CD4-positive, alpha-beta T cell treated with Interleukin-2 at 100 ng/mL for 4 hours (primary cell): ENCODE data around the gene CD226.
"Not testable (repeated sequence)": the region's sequence is repeated elsewhere in the genome, so short reads cannot be mapped to it uniquely, and the experiment has no call there.

Source experiments
- DNase-seq: peaks from one replicate; pipeline ENCODE4 v3.0.0-alpha.2; 2020; ENCODE audit warnings: low spot score

CD226 gene

DNA sequence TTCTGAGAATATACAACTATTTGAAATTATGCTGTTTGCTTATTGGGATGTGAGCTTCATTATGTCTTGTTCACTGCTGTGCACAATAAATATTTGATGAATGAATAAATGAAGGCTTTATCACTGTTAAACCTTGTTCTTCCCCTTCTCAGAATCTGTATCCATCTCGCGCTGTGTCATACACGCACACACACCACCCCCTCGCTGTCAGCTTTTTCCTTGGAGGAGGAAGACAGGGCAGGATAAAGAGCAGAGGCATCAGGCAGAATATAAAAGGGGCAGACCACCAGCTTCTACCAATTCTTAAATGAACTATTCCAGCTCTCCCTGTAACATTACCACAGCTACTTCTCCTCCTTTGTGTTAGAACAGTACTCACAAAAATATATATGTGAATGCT, 75.0 kb downstream of the CD226 start:
- no peak for DNase-seq

DNA sequence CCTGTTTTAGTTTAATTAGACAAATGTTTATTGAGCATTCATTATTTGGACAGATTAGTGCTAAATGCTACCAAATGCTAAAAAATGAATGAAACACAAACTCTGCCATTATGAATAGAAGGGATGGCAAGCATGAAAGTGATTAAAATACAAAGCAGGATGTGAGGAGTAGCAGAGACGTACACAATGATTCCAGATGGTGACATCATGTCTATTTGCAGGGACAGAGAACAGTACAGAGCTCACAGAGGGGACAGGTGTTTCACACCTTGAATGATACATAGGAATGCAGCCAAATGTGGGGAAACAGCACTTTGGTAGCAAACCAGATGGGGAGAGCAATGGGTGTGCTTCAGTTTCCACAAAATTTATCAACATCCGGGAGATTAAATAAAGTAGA, 76.3 kb downstream of the CD226 start:
- DNase-seq: no peak

DNA sequence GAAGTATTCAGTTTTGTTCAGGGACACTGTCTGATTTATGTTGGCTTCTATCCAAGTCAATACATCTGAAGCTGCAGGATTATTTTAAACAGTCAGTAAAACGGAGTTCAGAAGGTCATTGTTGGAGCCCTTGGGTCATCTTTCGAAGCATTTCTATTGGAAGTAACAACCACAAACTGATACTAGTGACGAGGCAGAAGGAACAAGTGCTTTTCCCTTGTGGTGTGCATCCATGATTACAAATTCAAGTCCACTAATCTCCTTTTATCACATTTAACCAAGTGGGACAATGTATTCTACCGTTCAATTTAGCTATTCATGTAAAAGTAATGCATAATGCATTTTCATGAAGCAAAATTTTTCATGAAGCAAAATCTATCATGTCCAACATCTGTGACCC, 76.9 kb downstream of the CD226 start:
- no peak for DNase-seq

DNA sequence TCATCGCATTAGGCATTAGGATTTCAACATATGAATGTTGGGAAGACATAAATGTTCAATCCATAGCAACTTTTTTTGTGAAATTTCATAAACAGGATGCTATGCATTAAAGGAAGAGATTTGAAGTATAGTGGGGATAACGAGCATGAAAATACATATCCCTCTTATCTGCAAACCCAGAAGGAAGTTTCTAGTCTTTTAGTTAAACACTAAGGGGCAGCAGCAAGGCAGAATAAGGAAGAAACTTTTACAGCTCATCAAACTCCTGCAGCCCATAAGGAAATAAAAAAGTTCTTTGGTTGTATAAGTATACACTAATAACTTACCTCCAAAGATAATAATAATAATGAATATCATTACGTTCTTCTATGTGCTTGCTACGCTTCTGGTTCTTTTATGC, 81.5 kb downstream of the CD226 start:
- DNase-seq: no peak

DNA sequence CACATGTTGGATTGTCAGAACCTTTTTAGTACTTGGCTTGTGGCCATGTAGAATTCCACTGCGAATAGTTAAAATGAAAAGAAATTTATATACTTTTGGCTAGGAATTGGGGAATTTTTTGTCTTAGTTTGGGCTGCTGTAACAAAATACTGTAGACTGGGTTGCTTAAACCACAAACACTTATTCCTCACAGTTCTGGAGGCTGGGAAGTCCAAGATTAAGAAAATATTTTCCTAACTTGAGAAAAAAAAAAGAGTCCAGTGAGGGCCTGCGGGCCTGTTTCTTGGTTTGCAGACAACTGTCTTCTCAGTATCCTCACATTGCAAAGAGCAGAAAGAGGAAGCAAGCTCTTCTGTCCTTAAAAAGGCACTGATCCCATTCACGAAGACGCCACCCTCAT, 81.9 kb downstream of the CD226 start:
- no peak for DNase-seq

DNA sequence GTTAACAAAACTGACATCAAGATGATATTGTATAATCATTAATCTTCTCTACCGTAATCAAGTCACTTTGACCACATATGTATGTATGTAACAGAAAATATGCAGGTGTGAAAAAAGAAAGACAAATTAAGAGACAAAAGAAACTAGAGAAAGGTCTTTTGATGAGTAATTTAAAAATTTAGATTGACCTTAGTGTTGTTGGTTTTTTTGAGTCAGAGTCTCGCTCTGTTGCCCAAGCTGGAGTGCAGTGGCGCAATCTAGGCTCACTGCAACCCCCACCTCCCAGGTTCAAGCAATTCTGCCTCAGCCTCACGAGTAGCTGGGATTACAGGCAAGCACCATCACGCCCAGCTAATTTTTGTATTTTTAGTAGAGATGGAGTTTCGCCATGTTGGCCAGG, 82.9 kb downstream of the CD226 start:
- DNase-seq: not testable (repeated sequence)

DNA sequence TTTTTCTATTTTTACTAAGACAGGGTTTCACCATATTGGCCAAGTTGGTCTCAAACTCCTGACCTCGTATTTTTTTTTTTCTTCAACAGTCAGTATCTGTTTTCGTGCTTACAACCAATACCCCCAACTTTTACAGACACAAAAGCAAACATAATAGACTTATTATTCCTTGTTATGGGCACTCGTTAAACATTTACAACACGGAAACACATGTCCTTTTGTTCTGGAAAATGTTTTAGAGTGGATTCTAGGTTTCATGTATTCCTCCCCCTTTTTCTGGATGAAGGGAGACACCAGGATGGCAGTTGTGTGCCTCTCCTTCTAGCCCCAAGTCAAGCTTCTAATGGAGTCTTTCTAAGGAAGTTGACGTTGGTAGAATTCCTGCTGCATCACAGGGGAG, 88.8 kb downstream of the CD226 start:
- DNase-seq: no peak

DNA sequence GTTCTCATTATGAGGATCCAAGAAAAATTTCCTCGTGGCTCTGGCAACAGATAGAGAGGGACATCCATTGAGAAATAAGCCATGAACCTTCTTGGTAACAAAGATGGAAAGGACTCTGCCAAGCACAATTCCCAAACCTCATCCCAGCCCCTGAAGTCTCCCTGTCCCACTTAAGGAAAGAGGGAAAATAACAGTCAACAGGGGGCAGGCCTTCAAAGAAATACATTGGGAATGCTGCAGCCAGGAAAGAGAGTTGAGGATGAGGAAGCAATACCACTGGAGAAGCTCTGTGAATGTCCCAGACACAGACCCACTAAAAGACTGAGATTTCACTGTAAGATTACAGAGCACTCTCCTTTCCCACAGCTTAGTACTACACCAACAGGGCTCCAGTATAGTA, 93.2 kb downstream of the CD226 start:
- no peak for DNase-seq

DNA sequence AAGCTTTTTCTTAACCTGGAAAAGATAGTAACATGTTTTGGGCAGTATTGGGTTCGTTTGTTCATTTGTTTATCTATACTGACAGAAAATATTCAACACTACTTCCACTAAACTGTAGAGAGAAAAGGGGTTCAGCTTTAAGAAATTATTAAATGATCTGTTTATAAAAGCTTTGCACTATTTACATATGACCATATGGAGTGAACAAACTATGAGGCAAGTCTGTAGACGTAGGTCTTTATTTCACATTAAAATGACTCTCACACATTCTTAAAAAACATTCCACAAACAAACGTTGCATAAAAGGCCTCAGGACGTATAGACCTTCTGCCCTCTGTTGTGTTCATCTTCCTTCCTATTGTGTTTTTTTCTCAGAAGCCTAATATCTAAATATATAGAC, 94.6 kb downstream of the CD226 start:
- no peak for DNase-seq

DNA sequence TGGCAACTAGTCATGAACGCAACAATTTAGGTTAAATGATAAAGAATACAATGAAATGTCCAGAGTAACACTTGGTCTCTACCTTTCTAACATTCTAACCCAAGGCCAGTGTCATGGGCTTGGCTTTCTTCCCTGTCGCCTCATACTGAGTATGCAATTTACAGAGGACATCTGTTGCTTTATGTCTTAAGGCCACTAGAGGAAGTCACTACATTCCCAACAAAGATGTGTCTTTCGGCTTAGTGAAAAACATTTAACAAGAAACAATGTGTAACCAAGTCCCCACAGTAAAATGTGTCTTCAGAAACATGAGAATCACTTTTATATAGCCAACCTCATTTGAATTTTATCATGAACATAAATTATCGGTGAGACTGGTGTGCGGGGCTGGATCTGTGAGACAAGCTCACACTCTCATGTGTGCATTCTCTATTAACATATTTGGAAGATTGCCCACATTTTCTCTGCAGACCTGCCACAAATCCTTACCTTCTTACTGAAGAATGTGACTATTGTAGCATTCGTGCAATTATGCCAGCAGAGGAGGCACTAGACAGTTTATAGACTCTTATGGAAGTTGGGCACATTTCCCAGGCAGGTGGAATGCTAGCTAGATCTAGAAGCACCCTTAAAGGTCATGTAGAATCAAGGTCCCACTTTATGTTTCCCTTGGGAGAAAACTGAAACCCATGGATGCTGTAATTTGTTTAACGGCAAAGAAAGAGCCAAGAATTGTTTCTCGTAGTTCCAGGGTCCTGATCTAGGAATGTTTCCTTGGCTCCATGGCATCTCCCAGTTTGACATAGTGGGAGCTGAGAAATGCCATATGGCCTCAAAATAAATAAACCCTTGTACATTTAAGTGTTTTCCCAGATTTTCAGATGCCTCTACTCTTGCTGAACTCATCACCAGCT, 101.8 kb downstream of the CD226 start:
- no peak for DNase-seq

DNA sequence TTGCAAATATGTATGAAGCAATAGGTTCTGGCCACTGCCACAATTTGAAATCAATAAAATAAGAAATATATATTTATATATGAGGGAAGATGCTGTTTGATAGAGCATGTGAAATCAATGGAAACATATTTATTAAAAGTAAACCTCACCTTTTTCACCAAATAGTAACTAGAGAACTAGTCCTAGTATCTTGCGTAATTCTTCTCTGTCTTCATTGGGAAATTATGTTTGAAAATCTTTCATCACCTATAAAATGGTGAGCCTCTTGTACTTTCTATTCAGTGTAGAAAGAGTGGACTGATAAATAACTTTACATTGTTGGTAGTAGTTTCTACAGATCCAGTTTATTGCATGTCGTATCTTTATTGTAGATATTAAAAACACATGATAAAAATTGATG, 103.0 kb downstream of the CD226 start:
- DNase-seq: no peak

DNA sequence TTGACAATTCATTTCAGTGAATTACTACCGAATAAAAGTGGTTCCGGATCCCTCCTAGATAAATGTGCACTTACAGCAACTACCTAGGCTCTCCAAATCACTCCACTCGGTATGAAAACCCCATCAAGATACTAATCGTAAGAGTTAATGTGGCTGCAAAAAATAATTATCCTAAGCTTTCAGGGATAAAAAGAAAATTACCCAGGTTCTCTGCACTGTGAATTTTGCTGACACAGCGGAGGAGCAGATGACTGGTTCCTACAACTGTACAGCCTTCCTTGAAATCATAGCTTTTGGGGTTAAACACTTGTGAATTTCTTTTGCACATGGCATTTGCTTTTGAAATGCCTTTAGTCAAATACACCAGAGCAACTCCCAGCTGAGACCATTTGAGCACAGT, 104.7 kb downstream of the CD226 start:
- no peak for DNase-seq

DNA sequence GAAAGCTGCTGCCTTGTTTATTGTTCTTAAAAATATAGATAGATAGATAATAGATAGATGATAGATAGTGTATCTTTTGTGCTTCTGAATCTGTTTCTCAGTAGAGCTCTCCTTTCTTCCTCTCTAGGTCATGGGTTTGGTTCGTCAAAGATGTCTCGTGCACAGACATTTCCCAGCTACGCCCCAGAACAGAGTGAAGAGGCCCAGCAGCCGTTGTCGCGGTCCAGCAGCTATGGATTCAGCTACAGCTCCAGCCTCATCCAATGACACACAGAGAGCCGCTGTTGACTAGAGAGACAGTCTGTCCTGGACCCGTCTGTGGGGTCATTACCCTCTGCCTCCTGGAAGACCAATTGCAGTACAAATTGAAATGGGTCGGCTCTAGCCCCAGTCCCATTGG, 106.6 kb downstream of the CD226 start:
- DNase-seq: no peak

DNA sequence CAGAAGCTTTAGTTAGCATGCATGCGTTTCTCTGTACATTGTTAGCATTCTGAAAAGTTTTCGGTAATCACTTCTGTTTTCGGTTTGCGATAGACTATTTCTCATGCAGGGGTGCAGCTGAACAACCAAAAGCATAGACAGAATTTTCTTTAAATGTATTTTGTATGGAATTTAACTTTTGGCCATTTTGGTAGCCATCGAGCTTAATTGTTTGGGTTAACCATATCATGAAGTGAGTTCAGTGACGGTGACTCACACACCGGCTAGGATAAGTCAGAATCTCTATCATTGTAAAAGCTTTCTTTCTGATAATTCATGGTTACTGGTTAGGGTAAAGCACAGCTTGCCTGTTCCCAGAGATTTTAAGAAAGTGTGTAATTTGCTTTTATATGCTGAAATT, 107.2 kb downstream of the CD226 start:
- no peak for DNase-seq

DNA sequence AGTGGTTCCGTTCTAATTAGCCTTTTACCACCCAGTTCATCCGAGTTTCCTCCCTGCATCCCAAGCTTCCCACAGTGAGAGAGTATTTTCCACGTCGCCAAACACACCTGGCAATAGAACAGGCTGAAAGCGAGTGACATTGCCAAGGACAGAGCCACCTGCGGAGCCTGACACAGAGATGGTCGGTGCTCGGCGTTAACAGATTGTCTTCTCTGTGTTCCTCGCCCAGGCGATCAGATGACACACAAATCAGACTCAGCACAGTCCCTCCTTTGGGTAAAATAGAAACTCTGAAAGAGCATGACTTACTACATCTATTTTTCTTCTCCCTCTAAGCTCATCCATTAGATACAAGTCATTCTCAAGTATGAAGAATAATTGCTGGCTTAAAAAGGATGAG, 107.7 kb downstream of the CD226 start:
- DNase-seq: no peak

DNA sequence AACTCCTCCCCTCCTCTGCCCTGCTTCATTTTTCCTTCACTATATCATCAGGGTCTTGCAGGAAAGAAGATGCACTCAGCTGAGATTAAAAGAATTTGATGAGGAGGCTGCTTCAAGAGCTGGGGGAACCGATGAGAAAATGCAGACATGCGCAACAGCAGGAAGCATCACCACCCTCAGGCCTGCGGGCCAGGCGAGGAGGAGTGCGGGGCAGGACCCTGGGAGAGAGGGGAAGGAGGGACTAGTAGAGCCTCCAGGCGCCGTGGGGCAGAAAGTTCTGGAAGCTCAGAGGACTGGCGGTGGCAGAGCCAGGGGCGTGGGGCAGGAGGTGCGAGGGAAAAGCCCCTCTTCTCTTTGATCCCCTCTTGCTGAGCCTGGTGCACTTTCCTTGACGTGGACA, 108.2 kb downstream of the CD226 start:
- no peak for DNase-seq

DNA sequence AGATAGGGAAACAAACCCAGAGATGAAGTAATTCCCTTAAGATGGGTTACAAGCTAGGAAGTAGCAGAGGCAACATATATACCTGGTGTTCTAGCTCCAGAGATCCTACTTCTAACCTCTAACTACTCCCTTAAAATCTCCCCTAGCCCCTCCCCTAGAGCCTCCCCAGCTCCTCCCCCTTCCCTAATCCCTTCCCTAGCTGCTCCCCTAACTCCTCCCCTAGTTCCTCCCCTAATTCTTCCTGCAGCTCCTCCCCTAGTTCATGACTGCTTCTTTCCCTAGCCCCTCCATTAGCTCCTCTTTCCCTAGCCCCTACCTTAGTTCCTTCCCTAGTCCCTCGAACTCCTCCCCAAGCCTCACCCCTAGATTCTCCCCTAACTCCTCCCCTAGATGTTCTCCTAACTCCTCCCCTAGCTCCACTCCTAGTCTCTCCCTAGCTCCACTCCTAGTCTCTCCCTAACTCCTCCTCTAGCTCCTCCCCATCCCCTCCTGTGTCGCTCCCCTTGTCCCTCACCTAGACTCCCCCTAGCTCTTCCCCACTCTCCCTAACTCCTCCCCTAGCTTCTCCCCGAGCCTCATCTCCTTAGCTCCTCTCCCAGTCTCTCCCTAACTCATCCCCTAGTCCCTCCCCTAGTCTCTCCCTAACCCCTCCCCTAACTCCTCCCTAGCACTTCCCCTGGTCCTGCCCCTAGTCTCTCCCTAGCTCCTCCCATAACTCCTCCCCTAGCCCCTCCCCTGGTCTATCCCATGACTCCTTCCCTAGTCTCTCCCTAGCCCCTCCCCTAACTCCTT, 108.9 kb downstream of the CD226 start:
- no peak for DNase-seq

DNA sequence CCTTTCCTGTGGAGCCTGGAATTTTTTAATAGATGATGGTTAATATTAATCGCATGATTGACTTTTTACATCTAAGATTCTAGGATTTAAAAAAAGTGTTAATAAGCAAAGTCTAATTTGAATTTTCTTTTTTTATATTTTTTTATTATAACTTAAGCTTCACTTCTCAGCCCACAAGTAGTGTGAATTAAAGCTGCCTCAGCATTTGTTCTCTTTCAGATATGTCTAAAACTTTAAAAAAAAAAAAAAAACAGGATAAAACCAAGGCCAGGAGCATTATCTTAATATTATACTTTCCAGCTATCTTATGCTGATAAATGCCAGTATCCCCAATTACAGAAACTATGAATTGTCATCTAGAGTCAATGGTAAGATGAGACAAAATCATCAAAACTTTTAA, 109.7 kb downstream of the CD226 start:
- no peak for DNase-seq

DNA sequence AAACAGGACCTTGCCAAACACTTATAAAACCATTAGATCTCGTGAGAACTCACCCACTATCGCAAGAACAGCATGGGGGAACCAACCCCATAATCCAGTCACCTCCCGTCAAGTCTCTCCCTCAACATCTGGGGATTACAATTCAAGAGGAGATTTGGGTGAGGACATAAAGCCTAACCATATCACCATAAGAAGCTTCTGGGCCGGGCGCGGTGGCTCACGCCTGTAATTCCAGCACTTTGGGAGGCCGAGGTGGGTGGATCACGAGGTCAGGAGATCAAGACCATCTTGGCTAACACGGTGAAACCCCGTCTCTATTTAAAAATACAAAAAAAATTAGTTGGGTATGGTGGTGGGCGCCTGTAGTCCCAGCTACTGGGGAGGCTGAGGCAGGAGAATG, 112.7 kb downstream of the CD226 start:
- not testable (repeated sequence) for DNase-seq

DNA sequence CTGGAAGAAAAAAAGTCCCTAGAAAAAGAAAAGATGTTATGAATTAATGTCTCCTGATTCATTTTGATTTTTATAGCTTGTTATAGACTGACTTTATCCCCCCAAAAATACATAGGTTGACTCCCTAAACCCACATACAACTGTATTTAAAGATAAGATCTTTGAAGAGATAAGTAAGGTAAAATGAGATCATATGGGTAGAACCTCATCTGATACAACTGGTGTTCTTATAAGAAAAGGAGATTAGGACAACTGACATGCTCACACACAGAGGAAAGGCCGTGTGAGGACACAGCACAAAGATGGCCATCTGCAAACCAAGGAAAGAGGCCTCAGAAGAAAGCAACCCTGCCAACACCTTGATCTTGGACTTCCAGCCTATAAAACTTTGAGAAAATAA, 117.5 kb downstream of the CD226 start:
- DNase-seq: no peak

DNA sequence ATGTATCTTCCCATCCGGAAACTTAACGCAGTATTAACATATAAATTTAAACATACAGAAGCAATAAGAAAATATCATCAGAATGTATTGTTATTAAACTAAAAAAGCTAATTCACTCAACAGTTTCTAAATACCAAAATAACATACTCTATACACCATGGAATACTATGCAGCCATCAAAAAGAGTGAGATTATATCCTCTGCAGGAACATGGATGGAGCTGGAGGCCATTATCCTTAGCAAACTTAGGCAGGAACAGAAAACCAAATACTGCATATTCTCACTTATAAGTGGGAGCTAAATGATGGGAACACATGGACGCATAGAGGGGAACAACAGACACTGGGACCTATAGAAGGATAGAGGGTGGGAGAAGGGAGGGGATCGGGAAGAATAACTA, 127.1 kb downstream of the CD226 start:
- no peak for DNase-seq

DNA sequence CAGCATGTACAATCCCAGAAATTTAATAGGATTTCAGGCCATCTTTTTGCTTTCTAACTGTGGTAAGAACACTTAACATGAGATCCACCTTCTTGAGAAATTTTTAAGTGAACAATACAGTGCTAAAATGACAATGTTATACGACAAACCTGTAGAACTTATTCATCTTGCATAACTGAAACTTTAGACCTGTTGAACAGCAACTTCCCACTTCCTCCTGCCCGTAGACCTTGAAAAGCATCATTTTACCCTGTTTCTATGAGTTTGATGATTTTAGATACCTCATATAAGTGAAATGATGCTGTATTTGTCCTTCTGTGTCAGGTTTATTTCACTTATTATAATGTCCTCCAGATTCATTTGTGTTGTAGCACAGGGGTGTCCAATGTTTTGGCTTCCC, 128.2 kb downstream of the CD226 start:
- no peak for DNase-seq

DNA sequence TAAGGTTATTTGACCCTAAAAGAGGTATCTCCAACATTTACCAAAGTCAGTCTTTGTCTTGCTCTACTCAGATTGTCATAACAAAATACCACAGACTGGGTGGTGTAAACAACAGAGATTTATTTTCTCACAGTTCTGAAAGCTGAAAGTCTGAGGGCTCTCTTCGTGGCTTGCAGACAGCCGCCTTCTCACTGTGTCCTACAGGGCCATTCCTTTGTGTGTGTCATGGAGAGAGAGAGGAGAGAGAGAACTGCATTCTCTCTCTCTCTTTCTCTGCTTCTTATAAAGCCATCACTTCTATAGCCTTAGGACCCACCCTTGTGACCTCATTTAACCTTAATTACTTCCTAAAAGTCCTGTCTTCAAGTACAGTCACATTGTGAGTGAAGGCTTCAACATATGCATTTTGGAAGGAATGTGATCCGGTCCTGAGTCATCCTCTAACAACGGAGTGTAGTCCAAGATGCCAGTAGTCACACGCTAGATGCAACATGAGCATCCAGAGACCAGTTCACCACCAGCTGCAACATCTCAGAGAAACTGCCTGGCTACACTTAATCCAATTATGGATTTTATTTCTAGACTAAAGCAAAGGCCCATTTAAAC, 130.2 kb downstream of the CD226 start:
- DNase-seq: no peak
